Putamen (tissue), 1 donor: ENCODE results near the gene UHRF2.
A peak's percentile ranks its signal among the peaks of the same experiment; 100 is the strongest.
"Not testable (repeated sequence)": the region's sequence is repeated elsewhere in the genome, so short reads cannot be mapped to it uniquely, and the experiment has no call there.

Source experiments
- DNase-seq: peaks from one replicate; pipeline ENCODE4 v3.0.0-alpha.2; 2016; ENCODE audit warnings: low spot score

The UHRF2 gene

DNA sequence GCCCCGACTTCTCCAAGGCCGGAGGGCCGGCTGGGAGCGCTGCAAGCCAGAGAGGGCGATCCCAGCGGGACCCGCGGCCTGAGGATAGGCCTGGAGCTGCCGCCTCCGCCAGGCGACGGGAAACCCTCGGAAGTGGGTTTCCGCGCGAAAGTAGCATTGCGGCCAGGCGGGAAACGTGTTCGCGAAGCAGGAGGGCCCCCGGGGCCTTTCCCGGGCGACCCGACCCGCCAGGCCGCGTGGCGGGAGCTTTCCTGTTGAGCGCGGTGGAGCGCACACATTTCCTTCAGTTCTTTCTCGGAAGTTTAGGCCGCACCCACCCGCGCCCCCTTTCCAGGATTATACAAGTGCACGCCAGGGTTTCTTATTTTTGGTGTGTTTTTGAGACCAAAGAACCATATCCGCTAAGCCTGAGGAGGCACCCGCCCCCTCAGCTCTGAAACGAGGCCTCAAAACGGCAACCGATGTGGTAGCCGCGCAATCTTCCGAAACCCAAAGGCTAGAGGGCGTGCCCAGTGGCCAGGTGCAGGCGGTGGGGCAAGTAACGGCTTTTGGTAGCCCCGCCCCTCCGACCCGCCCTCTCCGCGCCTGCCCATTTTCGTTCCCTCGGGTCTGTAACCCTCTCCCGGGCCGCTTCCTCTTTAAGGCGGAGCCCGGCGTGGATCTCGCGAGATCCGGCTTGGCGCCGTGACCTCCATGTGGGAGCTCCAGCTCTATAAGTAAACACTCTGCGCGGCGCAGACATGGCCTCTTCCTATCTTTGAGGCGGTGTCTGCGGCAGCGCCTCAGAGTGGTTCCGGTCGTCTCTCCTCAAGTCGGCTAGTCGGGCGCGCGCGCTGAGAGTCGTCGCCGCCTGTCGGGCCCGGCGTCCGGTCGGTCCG is at the start of gene UHRF2:
UHRF2 (plus strand) TSS at position 713 of the 878 bp plus-strand sequence. CDS start 292 bp downstream, outside the sequence.
- DNase-seq, result peak; percentile 98

GRCh38 chr9:6367128-6367890 is 45.7 kb upstream of the UHRF2 start:
- no peak for DNase-seq

DNA sequence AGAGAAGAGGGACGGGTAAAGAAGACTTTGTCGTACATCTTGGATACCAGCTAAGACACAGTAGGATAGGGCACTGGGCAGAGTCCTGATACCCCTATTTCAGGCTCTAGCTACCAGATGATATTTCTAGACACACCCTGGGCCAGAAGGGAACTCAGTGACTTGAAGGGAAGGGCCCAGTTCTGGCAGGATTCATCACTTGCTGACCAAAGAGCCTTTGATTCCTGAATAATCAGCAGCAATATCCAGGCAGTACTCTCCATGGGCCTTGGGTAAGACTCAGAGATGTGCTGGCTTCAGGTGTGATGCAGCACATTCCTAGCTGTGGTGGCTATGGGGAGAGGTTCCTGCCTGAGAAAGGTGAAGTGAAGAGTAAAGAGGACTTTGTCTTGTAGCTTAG is 44.2 kb upstream of the UHRF2 start:
- DNase-seq, result no peak

DNA sequence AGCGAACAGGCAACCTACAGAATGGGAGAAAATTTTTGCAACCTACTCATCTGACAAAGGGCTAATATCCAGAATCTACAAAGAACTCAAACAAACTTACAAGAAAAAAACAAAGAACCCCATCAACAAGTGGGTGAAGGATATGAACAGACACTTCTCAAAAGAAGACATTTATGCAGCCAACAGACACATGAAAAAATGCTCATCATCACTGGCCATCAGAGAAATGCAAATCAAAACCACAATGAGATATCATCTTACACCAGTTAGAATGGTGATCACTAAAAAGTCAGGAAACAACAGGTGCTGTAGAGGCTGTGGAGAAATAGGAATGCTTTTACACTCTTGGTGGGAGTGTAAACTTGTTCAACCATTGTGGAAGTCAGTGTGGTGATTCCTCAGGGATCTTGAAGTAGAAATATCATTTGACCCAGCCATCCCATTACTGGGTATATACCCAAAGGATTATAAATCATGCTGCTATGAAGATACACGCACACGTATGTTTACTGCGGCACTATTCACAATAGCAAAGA is 31.5 kb upstream of the UHRF2 start:
- DNase-seq, result not testable (repeated sequence)

DNA sequence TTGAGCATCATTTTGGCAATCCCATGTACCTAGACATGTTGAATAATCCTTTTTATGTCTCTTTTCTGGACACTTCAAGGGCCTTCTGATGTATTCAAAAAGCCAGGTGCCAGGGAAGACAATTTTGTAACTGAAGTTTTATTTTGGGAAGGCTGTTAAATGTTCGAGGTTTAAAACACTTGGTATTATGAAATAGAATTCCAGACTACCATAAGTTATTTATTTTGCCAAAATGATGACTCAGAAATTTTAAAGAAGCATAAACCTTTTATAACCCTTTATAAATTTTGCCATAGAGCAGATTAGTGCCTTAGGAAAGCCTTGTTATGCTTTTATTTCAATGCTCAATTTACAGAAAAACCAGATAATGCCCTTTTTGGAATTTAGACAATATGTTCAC is 30.3 kb upstream of the UHRF2 start:
- no peak for DNase-seq

- no peak for DNase-seq
Observed at GRCh38 chr9:6383551-6384225, 29.3 kb upstream of the UHRF2 start.

- DNase-seq, result no peak
Observed at GRCh38 chr9:6384732-6385131, 28.3 kb upstream of the UHRF2 start.

GRCh38 chr9:6399071-6399470 is 13.9 kb upstream of the UHRF2 start:
- no peak for DNase-seq

GRCh38 chr9:6405371-6405770 is 7.6 kb upstream of the UHRF2 start:
- no peak for DNase-seq

- no peak for DNase-seq
Observed at GRCh38 chr9:6407778-6408177, 5.2 kb upstream of the UHRF2 start.

GRCh38 chr9:6408320-6408719 is 4.7 kb upstream of the UHRF2 start:
- DNase-seq, result no peak

- DNase-seq, result no peak
Observed at GRCh38 chr9:6409811-6410210, 3.2 kb upstream of the UHRF2 start.

DNA sequence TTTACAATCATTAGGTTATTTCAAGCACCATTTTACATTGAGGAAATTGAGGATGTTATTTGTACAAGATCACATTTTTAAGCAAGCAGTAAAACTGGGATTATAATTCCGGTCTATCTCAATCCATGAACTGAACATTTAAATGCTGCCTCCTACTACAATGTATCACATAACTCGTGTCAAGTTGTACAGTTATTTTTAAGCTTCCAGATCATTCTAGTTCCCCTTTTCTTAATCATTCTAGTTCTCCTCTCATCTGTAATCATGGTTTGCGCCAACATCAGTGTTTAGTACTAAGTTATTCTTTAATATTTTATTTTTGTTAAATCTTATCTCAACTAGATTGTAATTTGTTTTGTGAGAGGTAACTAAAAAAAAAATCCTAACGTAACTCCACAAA is 2.4 kb upstream of the UHRF2 start:
- no peak for DNase-seq

DNA sequence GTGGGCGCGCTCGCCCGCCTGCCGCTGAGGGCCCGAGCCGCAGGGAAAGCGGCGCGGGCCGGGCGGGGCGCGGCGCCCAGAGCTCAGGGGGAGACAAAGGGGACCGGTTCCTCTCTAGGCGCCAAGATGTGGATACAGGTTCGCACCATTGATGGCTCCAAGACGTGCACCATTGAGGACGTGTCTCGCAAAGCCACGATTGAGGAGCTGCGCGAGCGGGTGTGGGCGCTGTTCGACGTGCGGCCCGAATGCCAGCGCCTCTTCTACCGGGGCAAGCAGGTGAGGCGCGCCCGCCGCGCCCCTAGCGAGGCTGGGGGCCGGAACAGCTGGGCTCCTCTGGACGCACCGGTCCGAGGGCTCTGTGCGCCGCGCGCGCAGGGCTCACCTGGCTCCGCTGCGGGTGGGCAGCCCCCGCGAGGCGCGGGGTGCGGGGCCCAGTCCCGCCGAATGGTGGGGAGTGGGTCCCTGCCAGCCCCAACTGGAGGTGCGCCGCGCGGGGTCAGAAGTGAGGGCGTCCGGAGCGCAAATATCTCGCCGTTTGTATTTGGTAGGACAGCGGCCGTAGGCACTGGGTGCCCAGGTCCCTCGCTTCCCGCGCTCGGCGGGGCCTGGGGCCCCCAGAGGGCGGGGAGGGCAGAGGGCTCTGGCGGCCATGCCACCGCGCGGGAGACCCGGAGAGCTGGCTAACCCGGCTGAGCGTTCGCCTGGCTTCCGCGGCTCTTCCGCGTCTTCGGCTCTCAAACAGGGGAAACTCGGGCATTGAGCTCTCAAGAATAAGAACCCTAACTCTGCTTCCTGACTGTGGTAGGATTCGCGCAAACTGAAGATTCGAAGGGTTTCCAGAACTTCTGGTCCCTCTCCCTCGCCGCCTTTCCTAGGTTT is 607 bp downstream of the UHRF2 start:
- DNase-seq, result peak; percentile 6

DNA sequence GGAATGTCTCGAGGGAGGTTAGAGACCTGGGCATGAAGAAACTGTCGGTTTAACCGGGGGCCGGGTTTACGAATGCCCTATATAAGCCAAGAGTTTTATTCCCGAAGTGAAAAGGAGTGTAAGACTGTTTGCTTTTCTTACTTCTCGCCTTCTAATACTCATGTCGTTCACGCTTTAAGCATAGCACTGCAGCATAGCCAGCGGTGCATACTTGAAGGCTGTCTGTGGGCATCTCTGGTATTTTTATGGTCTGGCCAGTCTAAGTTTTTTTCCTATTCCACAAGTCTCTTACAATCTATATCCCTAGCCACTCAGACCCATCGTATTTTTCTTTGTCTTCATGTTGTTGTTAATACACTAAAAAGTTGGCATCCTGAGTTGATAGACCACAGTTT is 1.2 kb downstream of the UHRF2 start:
- peak; percentile 13 for DNase-seq

- DNase-seq, result no peak
Observed at GRCh38 chr9:6415266-6415665, 2.3 kb downstream of the UHRF2 start.

DNA sequence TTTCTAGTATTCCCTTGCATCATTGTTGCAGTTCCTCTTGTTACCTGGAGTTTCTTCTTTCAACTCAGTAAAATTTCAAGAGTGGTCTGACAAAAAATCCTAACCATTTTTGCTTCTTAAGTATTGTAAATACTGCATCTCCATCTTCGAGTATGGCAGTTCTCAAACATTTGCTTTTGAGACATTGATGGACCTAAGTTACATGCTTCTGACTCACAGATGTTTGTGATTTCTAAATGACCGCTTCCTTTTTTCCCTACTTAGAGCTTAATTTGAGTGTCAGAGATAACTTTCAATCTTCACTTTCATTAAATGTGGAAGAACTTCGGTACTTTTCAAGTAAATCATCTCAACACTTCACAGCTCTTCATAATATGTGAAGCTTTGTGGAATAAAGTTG is 4.2 kb downstream of the UHRF2 start:
- no peak for DNase-seq

- no peak for DNase-seq
Observed at GRCh38 chr9:6418764-6419163, 5.8 kb downstream of the UHRF2 start.

- no peak for DNase-seq
Observed at GRCh38 chr9:6424940-6425339, 11.9 kb downstream of the UHRF2 start.

GRCh38 chr9:6426117-6426516 is 13.1 kb downstream of the UHRF2 start:
- DNase-seq, result no peak
